ENCODE results near the gene EXOG.
"Not testable (repeated sequence)": the region's sequence is repeated elsewhere in the genome, so short reads cannot be mapped to it uniquely, and the experiment has no call there.

The EXOG gene

GRCh38 chr3:38566215-38566528 lies 70.0 kb downstream of the EXOG start:
- no peak overlapping the region for H3K27ac ChIP-seq
- TF ChIP-seq CTCF (conservative IDR thresholded peaks at IDR 0.05) = no peak

DNA sequence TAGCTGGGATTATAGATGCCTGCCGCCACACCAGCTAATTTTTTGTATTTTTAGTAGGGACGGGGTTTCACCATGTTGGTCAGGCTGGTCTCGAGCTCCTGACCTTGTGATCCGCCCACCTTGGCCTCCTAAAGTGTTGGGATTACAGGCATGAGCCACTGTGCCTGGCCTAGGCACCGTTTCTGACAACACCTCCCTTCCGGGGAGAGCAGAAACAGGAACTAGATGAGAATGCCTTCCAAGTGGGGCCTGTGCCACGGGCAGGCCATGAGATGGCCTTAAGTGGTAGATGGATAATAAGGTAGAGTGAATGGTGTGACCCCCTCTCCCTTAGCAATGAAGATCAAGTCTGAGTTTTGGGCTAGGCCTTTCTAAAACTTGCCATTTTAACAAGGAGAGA lies 70.7 kb downstream of the EXOG start:
- H3K27ac ChIP-seq = not testable (repeated sequence)

DNA sequence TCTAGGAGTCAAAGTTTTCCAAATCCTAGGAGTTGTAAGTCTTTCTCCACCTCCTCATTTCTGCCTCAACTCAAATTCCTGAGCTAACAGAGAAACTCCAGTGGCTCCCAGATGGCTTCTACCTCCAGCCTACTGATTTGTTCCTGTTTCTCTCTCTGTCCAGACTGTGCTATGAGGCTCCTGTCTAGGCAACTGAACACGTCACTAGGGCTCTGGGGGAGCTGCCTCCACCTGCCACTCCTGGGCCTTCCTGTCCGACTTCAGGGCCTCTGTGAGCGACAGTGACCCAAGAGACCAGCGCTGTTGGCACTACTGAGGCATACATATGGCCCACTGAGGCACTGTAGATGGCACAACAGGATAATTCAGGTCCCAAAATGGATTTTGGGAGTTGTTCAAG lies 71.4 kb downstream of the EXOG start:
- no peak for TF ChIP-seq CTCF (conservative IDR thresholded peaks at IDR 0.05)
- no peak overlapping the region for H3K27ac ChIP-seq

DNA sequence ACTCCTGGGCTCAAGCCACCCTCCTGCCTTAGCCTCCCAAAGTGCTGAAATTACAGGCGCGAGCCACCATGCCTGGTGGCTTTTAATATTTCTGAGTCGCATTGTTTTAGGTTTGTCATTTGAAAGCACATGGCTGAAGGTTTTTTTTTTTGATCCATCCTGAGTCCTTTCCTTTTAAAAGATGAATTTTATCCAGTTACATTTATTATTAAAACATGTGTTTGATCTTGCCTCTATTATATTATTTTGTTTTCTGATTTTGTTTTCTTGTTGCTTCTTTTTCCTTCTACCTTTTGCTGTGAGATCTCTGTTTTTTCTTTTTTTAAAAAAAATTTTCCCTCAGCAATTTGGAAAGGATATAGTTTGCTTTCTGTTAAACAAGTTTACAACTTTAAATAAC lies 77.0 kb downstream of the EXOG start:
- no peak overlapping the region for H3K27ac ChIP-seq
- no peak for TF ChIP-seq CTCF (conservative IDR thresholded peaks at IDR 0.05)

GRCh38 chr3:38573556-38573955 lies 77.4 kb downstream of the EXOG start:
- TF ChIP-seq CTCF (conservative IDR thresholded peaks at IDR 0.05) = no peak
- no peak overlapping the region for H3K27ac ChIP-seq

DNA sequence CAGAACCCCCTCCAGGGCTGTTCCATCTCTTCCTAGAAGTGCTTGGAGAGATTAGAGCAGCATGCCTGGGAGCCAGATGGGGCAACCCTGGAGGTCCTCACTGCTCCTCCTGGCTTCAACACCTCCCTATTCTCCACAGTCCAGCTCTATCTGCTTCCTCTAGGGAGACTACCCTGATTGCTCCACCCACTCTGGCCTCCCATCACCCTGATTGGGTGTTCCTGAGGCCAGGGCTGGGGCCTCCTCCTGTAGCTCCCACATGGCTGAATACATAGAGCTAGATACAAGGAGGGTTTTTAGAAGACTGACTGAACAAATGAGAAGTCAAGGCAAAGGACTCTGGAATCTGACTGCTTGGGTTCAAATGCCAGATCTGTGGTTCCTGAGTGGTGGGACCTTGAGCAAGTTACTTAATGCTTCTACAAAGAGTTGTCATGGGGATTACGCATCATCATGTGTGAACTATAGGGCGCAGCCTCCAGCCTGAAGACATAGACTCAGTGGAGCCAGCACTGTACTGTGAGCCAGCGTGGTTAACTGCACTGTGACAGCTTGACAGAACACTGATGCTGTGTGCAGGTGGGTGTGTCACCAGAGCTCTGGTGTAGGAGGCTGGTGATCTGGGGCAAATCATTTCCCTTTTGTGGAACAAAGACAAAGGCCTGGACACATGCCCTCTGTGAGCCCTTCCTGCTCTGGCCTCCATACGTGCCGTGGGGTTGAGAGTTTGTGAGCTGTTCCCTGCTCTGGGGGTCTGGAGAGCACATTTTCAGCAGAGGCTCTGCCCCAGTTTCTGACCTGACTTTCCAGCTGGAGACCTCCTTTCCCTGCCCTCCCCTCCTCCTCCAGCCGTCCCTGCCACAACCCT lies 78.5 kb downstream of the EXOG start:
- no peak overlapping the region for H3K27ac ChIP-seq
- TF ChIP-seq CTCF (conservative IDR thresholded peaks at IDR 0.05) = no peak

DNA sequence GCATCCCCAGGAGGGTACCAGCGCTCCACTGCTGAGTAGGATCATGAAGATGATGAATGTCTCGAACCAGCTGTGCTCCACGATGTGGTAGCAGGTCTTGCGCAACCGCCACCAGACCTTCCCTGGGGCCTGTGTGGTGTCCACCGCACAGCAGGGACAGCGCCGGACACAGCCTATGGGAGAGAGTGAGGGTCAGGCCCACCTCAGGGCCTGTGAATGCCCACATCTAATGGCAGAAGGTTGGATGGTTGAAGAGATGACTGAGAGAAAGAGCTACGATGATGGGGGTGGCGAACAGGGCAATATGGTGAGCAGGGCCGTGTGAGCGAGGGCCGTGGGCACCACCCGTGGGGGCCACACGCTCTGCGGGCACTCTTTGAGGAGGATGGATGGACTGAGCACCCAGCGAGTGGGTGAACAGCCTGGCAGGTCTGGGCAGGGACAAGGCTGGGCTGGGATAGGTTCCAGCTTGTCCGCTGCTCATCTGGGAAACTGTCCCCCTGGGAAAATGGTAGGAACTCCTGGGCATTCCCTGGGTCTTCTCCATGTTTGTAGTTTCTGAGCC lies 79.2 kb downstream of the EXOG start:
- TF ChIP-seq CTCF (conservative IDR thresholded peaks at IDR 0.05) = no peak

More for the DNA sequence above, 79.2 kb downstream of the EXOG start:
- H3K27ac ChIP-seq = no peak overlapping the region
